ENCODE data around the gene RASGRF2.

DNA sequence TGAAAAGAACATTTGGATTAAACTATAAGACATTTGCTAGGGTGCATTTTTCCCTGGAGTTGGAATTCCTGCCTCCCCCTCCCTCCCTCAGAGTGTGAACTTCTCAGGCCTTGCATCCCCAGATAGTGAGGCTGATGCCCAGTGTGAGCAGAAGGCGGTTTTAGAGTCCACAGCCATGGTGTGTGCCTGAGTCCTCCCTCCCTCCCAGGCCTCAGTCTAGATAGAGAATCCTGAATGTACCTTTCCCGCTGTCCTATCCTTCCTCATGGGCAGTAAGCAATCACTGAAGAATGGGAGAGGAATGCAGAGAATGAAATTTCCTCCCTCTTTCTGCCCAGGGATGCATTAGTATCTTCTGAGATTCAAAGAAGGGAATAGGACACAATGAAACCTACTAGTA, 108.5 kb downstream of the RASGRF2 start:
- TF ChIP-seq POLR2AphosphoS5 (IDR thresholded peaks at IDR 0.05; ENCODE audit: low read depth, low read length), result no peak
- no peak for TF ChIP-seq POLR2A (IDR thresholded peaks at IDR 0.05; ENCODE audit: low read depth, low read length)
- TF ChIP-seq TAF1 (IDR thresholded peaks at IDR 0.05; ENCODE audit: borderline replicate concordance, low read depth, low read length), result no peak
